NCI-H1417 treated with DMSO at 0.1 percent for 48 hours (cell line): ENCODE data around the gene STRA6.

Source experiments
- DNase-seq: peaks from one replicate; lab custom pipeline; 2025; lab: John Stamatoyannopoulos, UW

STRA6 gene

DNA sequence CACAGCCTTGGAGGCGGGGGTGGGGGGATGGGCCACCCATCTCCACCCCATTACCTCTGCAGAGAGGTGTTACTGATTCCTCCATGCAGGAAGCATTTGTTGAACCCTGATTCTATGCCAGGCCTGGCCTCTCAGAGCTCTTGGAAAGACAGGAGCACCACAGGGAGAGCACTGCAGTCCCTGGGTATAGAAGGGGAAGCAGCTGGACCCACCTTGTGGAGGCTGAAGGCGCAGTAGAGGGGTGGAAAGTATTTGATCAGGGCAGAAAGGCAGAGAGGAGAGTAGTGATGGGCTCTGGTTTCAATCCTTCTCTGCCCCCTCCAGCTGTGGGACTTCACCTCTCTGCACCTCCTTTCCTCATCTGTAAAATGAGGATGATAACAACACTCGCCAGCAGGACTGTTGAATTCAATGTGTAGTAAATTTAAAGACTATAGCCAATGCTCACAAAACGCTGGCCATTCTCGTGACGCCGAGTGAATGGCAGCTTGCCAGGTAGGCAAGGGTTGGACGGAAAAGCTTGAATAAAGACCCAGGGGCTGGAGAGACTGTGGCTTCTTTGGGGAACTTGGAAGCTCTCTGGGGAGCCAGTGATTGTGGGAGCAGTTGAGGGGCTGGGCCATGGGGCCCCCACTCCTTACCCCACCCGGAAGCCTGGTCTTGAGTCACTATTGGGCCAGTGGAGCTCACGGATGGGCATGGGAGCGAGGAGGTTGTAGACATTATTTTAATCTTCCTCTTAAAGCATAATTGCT lies 25.6 kb upstream of the STRA6 start:
- no peak for DNase-seq

GRCh38 chr15:74226761-74227540 lies 24.4 kb upstream of the STRA6 start:
- DNase-seq: no peak

DNA sequence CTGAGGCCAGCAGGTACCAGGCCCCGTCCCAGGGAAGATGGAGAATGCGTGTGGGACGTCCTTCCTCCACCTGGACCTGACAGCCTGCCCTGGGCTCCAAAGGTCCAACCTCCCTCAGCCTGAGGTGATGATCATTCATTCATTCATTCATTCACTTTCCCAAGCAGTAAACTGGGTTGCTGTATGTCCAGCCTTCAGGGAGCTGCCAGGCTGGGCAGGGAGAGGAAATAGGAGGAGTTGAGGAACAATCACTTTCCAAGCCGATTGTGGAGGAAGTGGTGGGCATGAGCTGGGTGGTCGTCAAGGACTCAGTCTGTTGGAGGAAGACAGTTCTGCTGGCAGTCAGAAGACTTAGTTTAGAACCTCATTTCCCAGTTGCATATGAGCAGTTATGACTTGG lies 23.3 kb upstream of the STRA6 start:
- DNase-seq: no peak

GRCh38 chr15:74222240-74223119 lies 19.9 kb upstream of the STRA6 start:
- DNase-seq: no peak

DNA sequence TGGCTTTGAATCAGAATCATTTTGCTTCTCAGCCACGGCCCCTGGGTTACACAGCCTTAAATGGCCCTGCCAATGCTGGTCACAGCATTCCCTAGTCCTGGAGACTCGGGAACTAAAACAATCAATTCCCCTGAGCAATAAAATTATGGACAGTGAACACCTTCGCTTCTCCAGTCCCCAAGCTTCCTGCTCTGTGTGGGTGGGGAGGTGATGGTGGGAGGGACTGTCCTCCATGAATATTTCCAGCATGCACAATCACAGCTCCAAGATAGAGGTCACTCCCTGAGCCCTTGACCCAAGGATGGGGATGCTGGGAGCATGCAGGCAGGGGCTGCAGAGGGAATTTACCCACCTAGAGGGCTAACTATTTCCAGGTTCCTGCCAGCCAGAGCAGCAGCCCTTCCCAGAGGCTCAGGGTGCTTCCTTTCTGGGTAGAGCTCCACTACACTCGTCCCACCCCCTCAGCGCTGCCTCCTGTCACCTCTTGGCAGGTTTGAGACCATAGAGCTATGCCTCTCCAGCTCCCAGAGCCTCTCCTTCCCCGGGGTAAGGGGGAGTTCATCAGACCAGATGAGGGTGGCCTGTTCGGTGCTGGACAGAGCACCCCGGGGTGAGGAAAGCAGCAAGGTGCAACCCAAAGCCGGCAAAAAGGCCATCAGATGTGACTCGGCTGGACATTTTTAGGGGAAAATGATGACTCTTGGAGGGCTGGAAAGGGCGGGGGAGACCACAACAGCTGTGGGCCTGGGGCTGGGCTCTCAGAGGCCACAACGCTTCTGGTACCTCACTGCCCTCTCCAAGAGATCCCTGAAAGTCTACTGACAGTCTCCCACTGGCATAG lies 19.0 kb upstream of the STRA6 start:
- DNase-seq: no peak

GRCh38 chr15:74220475-74221248 lies 18.1 kb upstream of the STRA6 start:
- DNase-seq: no peak

DNA sequence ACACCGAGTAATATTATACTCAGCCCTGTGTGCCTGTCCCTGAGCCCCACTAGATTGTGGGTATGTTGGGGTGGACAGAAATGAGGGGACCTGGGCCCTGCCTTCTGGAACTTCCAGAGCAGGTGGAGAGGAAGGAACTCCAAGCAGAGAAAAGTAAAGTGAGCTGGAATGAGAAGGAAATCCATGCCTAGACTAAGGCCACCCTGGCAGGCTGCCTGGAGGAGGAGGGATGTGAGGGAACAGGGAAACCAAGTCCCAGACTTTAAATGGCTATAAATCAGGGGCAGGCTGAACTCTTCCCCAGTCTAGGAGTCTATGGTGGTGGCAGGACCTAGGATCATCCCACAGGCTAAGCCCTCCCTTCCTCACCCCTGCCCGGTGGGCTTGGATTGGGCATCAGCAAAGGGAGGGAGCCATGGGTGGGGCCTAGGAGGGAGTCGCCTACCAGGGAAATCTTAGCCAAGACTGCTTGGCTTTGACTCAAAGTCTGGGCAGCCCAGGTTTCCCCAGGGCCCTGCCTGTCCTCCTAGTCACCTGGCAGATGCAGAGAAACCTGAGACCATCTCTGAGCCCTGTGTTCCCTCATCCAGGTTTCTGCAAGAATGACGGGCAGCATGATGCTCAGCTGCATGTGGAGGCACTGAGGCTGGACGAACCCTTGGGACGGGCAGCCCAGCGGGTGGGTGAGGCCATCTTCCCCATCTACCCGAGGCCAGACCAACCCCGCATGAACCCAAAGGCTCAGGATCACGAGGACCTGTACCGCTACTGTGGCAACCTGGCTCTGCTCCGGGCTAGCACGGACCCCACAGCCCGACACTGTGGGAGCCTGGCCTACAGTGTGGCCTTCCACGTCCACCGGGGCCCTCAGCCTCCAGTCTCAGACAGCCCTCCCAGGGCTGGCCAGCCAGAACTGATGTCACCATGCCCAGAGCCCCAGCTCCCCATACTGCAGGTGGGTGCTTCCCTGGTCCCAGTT lies 15.6 kb upstream of the STRA6 start:
- no peak for DNase-seq

DNA sequence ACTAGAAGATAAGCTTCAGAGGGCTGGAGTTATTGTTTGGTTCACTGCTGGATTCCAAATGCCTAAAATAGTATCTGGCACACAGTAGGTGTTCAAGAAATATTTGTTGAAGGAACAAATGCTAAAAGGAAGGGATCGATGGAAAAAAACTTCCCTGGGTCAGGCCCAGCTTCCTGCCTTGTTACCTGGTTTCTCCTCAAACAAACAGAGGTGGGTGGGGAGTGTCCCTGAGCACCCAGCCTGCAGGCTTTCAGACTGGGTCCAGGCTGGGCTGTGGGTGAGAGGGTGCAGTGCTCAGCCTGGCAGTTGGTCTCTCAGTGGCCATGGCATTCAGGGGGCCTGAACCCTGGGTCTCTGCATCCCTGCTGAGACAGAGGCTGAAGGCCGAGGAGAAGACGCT lies 14.4 kb upstream of the STRA6 start:
- no peak for DNase-seq

GRCh38 chr15:74215958-74216357 lies 13.4 kb upstream of the STRA6 start:
- DNase-seq: no peak

GRCh38 chr15:74214324-74215021 lies 11.9 kb upstream of the STRA6 start:
- no peak for DNase-seq

GRCh38 chr15:74213858-74214284 lies 11.3 kb upstream of the STRA6 start:
- no peak for DNase-seq

- DNase-seq: no peak
Measured at GRCh38 chr15:74212494-74212893, 9.9 kb upstream of the STRA6 start.

DNA sequence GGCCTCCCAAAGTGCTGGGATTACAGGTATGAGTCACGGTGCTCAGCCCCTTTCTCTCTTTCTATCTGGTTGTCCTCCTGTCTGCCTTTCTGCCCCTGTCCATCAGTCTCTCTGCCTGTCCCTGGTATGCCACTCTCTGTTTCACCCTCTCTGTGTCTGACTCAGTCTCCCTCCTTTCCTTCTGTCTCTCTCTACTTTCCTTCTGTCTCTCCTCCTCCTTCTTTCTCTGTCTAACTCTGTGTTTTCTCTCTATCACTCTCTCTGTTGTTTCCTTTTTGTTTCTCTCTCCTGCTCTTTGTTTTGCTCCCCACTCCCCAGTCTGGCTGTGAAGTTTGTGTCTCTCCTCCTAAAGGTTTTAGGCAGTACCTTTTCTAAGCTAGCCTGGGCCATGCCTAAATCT lies 9.1 kb upstream of the STRA6 start:
- no peak for DNase-seq

GRCh38 chr15:74210729-74211128 lies 8.1 kb upstream of the STRA6 start:
- DNase-seq: no peak

DNA sequence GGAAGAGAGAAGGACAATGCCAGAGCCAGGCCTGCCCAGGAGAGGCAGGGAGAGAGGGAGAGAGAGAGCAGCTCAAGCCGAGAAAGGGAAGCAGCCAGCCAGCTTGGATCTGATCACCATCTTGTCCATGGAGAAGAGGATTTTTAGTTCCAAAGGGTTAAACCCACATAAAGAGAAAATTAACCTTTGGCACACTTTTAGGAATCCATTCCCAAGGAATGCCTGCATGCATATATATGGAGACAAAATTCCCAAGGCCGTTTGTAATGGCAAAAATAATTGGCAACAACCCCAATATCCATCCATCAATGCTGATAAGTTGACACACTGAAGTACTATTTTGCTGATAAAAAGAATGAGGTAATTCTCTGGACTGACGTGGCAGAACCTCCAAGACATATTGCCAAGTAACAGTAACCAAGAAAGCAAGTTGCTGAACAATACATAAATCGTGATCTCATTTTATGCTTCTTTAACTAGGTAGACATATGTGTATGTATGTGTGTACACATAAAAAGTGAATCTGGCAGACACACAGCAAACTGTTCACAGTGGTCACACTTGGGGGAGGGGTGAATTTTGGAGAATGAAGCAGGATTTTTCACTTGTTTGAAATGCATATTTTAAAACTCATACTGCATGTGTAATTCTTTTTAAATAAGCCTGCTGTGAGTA lies 7.5 kb upstream of the STRA6 start:
- DNase-seq: no peak

GRCh38 chr15:74209560-74209958 lies 7.0 kb upstream of the STRA6 start:
- no peak for DNase-seq

DNA sequence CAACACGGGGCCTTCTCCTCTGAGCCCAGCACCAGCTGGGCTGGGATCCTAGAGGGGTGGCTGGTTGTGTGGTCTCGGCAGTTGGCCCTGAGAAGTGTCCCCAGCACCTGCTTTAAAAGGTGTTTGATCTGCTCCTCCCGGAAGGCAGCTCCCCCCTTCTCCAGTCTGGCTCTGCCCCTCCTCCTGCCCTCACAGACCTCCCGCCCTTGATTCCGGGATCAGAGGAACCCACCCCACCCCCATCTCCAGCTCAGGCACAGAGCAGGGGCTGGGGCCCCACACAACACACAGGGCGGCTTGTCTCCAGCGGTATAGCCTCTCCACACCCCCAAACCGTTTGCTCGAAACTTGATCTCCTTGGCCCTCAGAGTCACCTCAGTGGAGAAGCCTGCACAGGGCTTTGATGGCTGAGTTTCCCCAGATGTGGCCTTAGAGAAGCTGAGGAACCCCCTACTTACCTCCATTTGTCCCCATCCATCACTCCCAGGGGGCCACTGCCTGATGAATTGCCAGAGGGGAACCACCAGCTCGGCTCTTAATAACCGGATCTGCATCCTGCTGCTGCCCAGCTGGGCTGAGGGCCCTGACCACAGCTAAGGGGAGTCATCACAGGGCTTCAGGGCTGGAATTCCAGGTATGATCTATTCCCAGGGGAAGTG lies 6.4 kb upstream of the STRA6 start:
- DNase-seq: peak; percentile 57

DNA sequence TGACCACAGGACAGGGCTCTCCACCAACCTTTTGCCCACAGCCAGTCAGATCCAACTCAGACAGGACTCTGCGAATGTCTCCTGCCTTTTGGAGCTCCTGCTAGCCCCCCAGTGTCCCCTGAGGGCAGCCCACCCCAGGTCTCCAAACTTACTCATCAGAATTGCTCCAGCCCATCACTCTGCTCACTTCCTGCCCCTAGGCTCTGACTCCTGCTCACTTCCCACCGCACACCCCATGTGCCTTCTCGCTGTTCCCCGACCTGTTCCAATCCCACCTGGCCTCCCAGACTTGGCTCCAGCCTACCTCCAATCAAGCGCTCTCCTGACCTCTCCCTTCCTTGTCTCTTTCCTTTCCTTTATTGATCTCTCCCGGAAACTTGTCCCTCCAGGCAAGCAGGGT lies 5.9 kb upstream of the STRA6 start:
- DNase-seq: no peak
